HG03354 (cell line): Measurements from ENCODE around the gene SLC6A11.

Experiments used
- ATAC-seq: cut with Tn5 transposase; IDR thresholded peaks from one replicate; pipeline ENCODE4 v1.9.1; 2021; ENCODE audit warnings: mild to moderate bottlenecking; ENCODE audit not compliant: unreplicated experiment, poor library complexity, severe bottlenecking

Gene SLC6A11

GRCh38 chr3:10786640-10787039 lies 29.4 kb upstream of the SLC6A11 start:
- ATAC-seq: no peak

GRCh38 chr3:10788451-10788850 lies 27.6 kb upstream of the SLC6A11 start:
- ATAC-seq: no peak

DNA sequence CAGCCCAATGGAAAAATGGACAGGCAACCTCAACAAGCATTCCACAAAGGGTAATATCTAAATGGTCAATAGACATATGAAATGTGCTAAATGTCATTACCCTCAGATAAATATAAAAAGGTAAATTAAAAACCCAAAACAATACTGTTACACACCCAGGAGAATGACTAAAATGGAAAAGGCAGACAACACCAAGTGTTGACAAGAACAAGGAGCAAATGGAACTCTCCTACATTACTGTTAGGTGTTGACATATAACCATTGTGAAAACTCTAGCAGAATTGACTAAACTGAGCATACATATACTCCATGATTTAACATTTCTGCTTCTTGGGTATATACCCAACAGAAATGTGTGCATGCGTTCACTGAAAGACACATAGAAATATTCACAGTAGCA lies 25.3 kb upstream of the SLC6A11 start:
- ATAC-seq: no peak

DNA sequence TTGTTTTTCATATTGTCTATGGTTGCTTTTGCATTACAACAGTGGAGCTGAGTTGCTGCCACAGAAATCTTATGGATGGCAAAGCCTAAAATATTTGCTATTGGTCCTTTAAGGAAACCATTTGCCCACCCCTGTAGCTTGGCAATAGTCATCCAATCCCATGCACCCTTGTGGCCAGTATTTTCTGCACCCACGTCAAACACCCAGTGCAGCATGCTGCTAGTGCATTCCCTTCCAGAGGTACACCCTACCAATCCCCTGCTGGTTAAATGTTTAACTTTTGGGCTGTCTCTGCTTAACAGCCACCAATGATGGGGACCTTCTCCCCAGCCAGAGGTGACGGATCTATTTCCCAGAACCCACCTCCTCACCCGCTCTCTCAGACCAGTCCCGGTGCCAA lies 23.8 kb upstream of the SLC6A11 start:
- ATAC-seq: no peak

- no peak for ATAC-seq
Measured at GRCh38 chr3:10798600-10799367, 17.2 kb upstream of the SLC6A11 start.

GRCh38 chr3:10804183-10804648 lies 11.8 kb upstream of the SLC6A11 start:
- no peak for ATAC-seq

GRCh38 chr3:10806006-10806405 lies 10.0 kb upstream of the SLC6A11 start:
- no peak for ATAC-seq

GRCh38 chr3:10808130-10808735 lies 7.8 kb upstream of the SLC6A11 start:
- ATAC-seq: no peak

DNA sequence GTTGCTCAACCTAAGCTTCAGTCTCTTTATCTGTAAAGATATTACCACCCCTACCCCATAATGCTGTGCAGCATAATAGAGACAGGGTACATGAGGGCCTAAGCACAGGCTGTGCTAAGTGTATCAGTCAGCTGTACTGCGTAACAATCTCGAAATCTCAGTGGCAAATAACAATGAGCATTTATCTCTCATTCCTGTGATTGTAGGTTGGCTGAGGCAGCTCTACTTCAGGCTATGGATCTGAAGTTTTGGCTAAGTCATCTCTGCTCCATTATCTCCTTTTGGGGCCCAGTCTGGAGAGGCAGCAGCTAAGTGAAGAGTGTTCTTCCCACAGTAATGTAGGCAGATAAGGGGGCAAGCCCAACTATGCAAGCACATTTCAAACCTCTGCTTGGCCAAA lies 7.1 kb upstream of the SLC6A11 start:
- no peak for ATAC-seq

DNA sequence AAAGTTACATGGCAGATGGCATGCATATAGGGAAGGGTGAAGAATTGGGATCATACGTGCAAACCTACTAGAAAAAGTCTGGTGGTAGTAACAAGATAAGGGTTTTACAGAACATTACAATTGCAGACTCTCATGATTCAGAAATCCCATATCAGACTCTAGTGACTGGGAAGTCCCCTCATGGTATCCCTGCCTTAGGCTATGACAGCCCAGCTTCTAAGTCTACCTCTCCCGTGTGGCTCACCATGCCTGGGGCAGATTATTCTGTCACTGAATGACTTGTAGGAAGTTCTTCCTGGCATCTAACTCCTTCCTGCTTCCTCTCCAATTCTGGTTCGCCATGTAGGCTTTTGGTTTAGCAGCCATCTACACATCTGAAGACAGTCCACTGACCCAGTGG lies 5.7 kb upstream of the SLC6A11 start:
- ATAC-seq: no peak

DNA sequence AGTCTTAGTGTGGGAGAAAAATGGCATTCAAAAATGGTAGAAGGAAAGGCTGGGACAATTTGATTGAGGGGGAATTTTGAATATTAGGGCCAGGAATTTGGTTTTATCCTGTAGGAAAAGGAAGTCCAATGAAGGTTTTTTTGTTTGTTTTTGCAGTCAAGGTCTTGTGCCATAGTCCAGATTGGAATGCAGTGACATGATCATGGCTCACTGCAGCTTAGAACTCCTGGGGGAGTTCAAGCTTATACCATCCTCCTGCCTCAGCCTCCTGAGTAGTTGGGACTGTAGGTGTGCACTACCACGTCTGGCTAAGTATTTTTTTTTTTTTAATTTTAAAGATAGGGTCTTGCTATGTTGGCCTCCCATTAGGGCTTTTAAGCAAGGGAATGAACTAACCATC lies 2.6 kb upstream of the SLC6A11 start:
- ATAC-seq: no peak

GRCh38 chr3:10814623-10815022 lies 1.4 kb upstream of the SLC6A11 start:
- no peak for ATAC-seq

DNA sequence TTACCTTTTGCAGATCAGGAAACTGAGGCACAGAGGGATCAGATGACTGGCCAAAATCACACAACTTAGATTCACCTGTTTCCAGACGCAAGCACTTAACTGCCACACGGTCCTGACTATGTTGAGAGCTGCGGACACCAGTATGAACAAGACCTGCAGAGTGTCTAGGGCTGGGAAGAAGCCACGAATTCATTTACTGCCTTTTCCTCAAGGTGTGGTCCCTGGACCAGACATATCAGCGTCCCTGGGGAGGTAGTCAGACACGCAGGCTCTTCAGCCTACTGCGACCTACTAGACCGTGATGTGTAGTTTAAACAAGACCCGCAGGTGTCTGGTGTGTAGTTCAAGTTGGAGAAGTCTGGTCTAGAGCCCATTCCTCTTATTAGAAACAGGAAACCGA lies 541 bp upstream of the SLC6A11 start:
- ATAC-seq: no peak

GRCh38 chr3:10816863-10817253 lies 830 bp downstream of the SLC6A11 start:
- no peak for ATAC-seq

- ATAC-seq: no peak
Measured at GRCh38 chr3:10817506-10817905, 1.5 kb downstream of the SLC6A11 start.

DNA sequence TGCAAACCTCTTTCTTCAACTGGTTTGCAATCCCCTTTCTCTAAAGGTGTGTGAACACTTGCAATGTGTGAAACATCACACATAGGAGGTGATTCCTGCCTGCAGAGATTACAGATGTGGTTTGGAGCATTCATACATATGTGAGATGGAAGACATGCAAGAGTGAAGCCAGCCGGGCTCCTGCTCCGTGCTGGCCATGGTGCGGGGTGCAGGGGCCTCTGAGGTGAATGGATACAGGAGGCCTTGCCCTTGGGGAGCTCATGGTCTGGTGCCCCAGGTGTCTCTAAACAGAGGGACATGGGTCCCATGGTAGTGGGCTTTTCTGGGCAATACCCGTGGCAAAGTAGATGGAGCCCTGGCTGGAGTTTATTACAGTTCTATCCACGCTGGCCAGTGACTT lies 6.0 kb downstream of the SLC6A11 start:
- no peak for ATAC-seq

GRCh38 chr3:10822708-10823515 lies 6.9 kb downstream of the SLC6A11 start:
- no peak for ATAC-seq

- no peak for ATAC-seq
Measured at GRCh38 chr3:10823516-10823818, 7.4 kb downstream of the SLC6A11 start.

DNA sequence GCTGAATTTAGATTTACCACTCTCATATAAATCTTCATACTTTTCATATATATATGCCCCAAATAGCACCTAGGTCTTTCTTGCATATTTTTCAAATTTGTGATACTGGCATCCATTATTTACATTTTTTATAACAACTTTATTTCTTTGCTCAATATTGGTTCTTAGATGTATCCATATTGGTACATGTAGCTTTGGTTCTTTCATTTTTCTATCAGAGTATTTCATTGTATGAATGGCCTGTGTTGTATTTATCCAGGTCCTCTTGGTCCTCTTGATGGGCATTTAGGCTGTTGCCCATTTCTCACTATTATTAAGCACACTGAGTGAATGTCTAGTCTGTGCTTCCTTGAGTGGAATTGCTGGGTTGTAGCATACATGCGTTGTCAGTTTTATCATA lies 8.4 kb downstream of the SLC6A11 start:
- ATAC-seq: no peak

GRCh38 chr3:10833855-10834414 lies 17.9 kb downstream of the SLC6A11 start:
- ATAC-seq: no peak

GRCh38 chr3:10834951-10835350 lies 18.9 kb downstream of the SLC6A11 start:
- no peak for ATAC-seq
